RWPE2 (cell line): ENCODE data around the gene SPATA3.
"Not testable (repeated sequence)": the region's sequence is repeated elsewhere in the genome, so short reads cannot be mapped to it uniquely, and the experiment has no call there.

Experiments used
- ATAC-seq: fragments of 200-7000 bp; cut with Tn5 transposase; 3 replicates; pipeline ENCODE4 v1.9.1; 2021; ENCODE audit warnings: low read depth
- DNase-seq: peaks from one replicate; pipeline ENCODE4 v3.0.0-alpha.2; 2020; ENCODE audit warnings: low spot score
- H3K27ac ChIP-seq: fragments of 450-650 bp; 2 replicates; pipeline ENCODE4 v1.5.1; 2017; ENCODE audit warnings: mild to moderate bottlenecking; ENCODE audit not compliant: poor library complexity, severe bottlenecking
- H3K27me3 ChIP-seq: fragments of 250-450 bp; sonication (Bioruptor Pico); 2 replicates; pipeline ENCODE4 v1.5.1; 2021; ENCODE audit warnings: mild to moderate bottlenecking, moderate library complexity; ENCODE audit not compliant: insufficient read depth, poor library complexity, severe bottlenecking
- H3K36me3 ChIP-seq: fragments of 250-450 bp; sonication (Bioruptor Pico); 2 replicates; pipeline ENCODE4 v1.5.1; 2020; ENCODE audit warnings: low read depth, mild to moderate bottlenecking, moderate library complexity
- H3K4me1 ChIP-seq: fragments of 250-450 bp; sonication (Bioruptor Pico); 2 replicates; pipeline ENCODE4 v1.5.1; 2021; ENCODE audit warnings: mild to moderate bottlenecking, moderate library complexity; ENCODE audit not compliant: insufficient read depth, poor library complexity, severe bottlenecking
- H3K4me3 ChIP-seq: fragments of 250-450 bp; sonication (Bioruptor Pico); 2 replicates; pipeline ENCODE4 v1.5.1; 2021; ENCODE audit warnings: mild to moderate bottlenecking, moderate library complexity; ENCODE audit not compliant: severe bottlenecking
- H3K9me3 ChIP-seq: fragments of 250-450 bp; sonication (Bioruptor Pico); 2 replicates; pipeline ENCODE4 v1.5.1; 2021; ENCODE audit warnings: mild to moderate bottlenecking, moderate library complexity; ENCODE audit not compliant: severe bottlenecking
- CTCF ChIP-seq: fragments of 450-650 bp; IDR thresholded peaks from one replicate; pipeline ENCODE4 v1.5.1; 2017; ENCODE audit warnings: mild to moderate bottlenecking, moderate library complexity; ENCODE audit not compliant: poor library complexity, severe bottlenecking

SPATA3 gene

GRCh38 chr2:230958820-230959756, 36.8 kb upstream of the SPATA3 start:
- ATAC-seq: no peak
- DNase-seq: no peak
- H3K4me3 ChIP-seq: no peak overlapping the region
- peaks cover 3% of the 10 kb centered on the region for H3K4me1 ChIP-seq
- H3K27ac ChIP-seq: no peak overlapping the region
- no peaks in the 10 kb centered on the region for H3K27me3 ChIP-seq
- H3K36me3 ChIP-seq: no peaks in the 10 kb centered on the region
- H3K9me3 ChIP-seq: no peaks in the 10 kb centered on the region
- TF ChIP-seq CTCF: no peak

- Histone ChIP-seq H3K36me3 (no peaks in the 10 kb centered on the region), H3K9me3 (no peaks in the 10 kb centered on the region), H3K4me1 (peaks cover 3% of the 10 kb centered on the region), H3K4me3 (no peak overlapping the region), H3K27me3 (no peaks in the 10 kb centered on the region), H3K27ac (no peak overlapping the region)
- TF ChIP-seq CTCF: no peak
- DNase-seq: no peak
- ATAC-seq: no peak
Measured at GRCh38 chr2:230960026-230960425, 35.9 kb upstream of the SPATA3 start.

- no peaks in the 10 kb centered on the region for H3K36me3 ChIP-seq
- no peak for TF ChIP-seq CTCF
- H3K27ac ChIP-seq: no peak overlapping the region
- ATAC-seq (no peak), DNase-seq (no peak)
- no peak overlapping the region for H3K4me3 ChIP-seq
- peaks cover 3% of the 10 kb centered on the region for H3K4me1 ChIP-seq
- H3K9me3 ChIP-seq: no peaks in the 10 kb centered on the region
- H3K27me3 ChIP-seq: no peaks in the 10 kb centered on the region
Measured at GRCh38 chr2:230961091-230961491, 34.8 kb upstream of the SPATA3 start.

GRCh38 chr2:230964136-230964730, 31.7 kb upstream of the SPATA3 start:
- Histone ChIP-seq H3K4me3 (no peak overlapping the region), H3K9me3 (no peaks in the 10 kb centered on the region), H3K27me3 (no peaks in the 10 kb centered on the region), H3K36me3 (no peaks in the 10 kb centered on the region), H3K27ac (no peak overlapping the region), H3K4me1 (no peaks in the 10 kb centered on the region)
- ATAC-seq (no peak), DNase-seq (no peak)
- TF ChIP-seq CTCF: no peak

GRCh38 chr2:230967113-230967512, 28.8 kb upstream of the SPATA3 start:
- Histone ChIP-seq H3K9me3 (no peaks in the 10 kb centered on the region), H3K27me3 (no peaks in the 10 kb centered on the region), H3K4me1 (no peaks in the 10 kb centered on the region), H3K27ac (no peak overlapping the region), H3K4me3 (no peak overlapping the region), H3K36me3 (no peaks in the 10 kb centered on the region)
- ATAC-seq: no peak
- DNase-seq: no peak
- no peak for TF ChIP-seq CTCF

- H3K27me3 ChIP-seq, H3K27ac ChIP-seq, H3K4me3 ChIP-seq, DNase-seq, H3K36me3 ChIP-seq, ATAC-seq, H3K9me3 ChIP-seq, H3K4me1 ChIP-seq: not testable (repeated sequence)
Measured at GRCh38 chr2:230968314-230968713, 27.6 kb upstream of the SPATA3 start.
